ENCODE measurements around the gene HACL1.

DNA sequence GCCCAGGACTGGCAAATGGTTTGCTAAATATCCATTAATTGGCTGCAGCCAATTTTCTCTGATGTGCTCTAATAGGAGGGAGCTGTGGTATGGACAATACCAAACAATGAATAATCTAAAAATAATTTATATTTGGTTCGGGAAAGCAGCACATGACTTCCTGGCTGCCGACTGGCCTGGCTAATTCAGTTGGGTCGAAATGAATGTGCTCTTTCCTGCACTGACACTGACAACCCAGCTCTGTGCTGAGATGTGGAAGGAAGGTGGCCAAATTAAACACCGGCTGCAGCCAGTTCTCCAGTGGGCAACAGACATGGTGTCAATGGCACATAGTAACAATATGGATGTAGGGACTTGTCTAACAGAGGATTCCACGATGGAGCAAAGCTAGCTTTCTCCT is 58.8 kb downstream of the HACL1 start:
- TF ChIP-seq, protein P1, sequence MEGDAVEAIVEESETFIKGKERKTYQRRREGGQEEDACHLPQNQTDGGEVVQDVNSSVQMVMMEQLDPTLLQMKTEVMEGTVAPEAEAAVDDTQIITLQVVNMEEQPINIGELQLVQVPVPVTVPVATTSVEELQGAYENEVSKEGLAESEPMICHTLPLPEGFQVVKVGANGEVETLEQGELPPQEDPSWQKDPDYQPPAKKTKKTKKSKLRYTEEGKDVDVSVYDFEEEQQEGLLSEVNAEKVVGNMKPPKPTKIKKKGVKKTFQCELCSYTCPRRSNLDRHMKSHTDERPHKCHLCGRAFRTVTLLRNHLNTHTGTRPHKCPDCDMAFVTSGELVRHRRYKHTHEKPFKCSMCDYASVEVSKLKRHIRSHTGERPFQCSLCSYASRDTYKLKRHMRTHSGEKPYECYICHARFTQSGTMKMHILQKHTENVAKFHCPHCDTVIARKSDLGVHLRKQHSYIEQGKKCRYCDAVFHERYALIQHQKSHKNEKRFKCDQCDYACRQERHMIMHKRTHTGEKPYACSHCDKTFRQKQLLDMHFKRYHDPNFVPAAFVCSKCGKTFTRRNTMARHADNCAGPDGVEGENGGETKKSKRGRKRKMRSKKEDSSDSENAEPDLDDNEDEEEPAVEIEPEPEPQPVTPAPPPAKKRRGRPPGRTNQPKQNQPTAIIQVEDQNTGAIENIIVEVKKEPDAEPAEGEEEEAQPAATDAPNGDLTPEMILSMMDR (IDR thresholded peaks at IDR 0.05) = no peak
- TF ChIP-seq POLR2A (IDR thresholded peaks at IDR 0.05) = no peak

Data from uterus (tissue), 2 donors.